Measurements from ENCODE around the gene LENG8.
"Not testable (repeated sequence)": the region's sequence is repeated elsewhere in the genome, so short reads cannot be mapped to it uniquely, and the experiment has no call there.

Gene LENG8

DNA sequence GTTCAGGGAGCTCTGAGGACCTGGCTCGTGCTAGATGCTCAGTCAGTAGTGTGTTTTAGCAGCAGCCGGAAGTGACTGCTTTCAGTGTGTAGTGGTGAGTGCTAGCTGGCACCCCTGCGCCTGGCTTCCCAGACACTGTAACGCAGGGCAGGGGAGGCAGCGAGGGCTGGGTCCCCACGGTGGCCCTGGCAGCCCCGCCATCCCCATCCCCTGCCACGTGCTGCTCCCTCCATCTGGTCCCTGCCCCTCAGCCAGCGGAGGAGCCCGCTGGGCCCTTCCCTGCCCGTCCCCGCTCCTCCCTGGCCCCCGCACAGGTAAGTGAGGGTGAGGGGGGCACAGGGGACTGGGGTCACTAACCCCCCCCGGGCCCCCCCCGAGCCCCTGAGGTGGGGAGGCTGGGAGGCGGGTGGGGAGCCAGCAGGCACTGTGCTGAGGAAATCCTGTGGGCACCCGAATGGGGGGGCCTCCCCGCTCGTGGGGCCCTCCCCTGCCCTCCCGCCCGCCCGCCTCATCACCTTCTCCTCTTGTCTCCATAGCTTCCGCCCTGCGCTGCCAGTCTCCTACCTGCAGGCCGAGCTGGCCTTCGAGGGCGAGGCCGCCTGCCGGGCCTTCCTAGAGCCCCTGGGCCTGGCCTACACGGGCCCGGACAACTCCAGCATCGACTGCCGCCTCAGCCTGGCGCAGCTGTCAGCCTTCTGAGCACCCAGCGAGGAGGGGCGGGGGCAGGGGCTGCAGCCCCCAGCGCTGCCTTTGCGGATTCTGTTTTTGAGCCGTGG lies 11.4 kb downstream of the LENG8 start:
- DNase-seq (ENCODE audit: low read depth in 2 of 3, low spot score in 1 of 3), result no peak

- no peak for DNase-seq (ENCODE audit: low read depth in 2 of 3, low spot score in 1 of 3)
Measured at GRCh38 chr19:54461210-54461609, 12.2 kb downstream of the LENG8 start.

GRCh38 chr19:54461613-54462012 lies 12.6 kb downstream of the LENG8 start:
- no peak for DNase-seq (ENCODE audit: low read depth in 2 of 3, low spot score in 1 of 3)

GRCh38 chr19:54462047-54462654 lies 13.2 kb downstream of the LENG8 start:
- no peak for DNase-seq (ENCODE audit: low read depth in 2 of 3, low spot score in 1 of 3)

DNA sequence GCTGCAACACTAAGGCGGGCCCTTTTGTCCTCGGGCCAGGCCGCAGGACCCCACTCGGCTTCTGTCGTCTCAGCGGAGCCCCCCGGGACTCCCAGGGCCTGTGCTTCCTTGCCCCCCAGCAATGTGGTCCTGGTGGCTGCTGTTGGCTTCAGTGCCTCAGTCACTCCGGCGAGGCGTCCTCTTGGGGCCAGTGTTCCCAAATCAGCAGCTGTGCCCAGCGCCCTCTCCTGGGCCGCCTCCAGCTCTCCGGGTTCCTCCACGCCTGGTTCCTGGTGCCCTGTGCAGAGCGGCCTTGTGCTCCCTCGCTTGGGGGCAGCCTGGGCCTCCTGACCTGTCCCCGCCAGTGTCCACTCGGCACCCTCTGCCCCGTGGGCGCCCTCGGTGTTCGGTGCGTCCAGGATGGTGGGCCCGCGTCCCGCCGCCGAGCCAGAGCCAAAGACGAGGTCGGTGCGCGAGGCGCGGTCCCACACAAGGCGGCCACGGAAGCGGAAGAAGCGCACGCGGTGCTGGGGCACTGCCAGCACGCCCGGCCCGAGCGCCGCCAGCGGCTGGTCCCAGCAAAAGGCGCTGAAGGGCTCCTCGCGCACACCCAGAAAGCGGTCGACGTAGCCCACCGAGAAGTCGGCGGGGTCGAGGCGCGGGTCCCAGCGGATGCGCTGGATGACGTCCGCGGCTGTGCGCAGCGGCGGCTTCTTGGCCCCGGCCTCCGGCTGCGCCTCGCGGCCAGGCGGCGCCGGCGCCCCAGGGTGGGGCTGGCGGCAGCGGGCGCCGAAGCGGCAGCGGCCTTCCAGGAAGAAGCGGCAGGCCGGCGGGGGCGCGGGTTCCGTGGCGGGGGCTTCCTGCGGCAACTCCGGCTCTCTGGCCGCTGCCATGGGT lies 13.9 kb downstream of the LENG8 start:
- peak; percentile 26 to 59 (median 36) for DNase-seq (ENCODE audit: low read depth in 2 of 3, low spot score in 1 of 3)

- DNase-seq (ENCODE audit: low read depth in 2 of 3, low spot score in 1 of 3), result peak; percentile 97 to 98 (median 98)
Measured at GRCh38 chr19:54463531-54464043, 14.6 kb downstream of the LENG8 start, which contains the start of gene LENG9. TSS of gene LENG9 (minus strand) at chr19:54463778. CDS start at chr19:54463526, 252 bp downstream.

DNA sequence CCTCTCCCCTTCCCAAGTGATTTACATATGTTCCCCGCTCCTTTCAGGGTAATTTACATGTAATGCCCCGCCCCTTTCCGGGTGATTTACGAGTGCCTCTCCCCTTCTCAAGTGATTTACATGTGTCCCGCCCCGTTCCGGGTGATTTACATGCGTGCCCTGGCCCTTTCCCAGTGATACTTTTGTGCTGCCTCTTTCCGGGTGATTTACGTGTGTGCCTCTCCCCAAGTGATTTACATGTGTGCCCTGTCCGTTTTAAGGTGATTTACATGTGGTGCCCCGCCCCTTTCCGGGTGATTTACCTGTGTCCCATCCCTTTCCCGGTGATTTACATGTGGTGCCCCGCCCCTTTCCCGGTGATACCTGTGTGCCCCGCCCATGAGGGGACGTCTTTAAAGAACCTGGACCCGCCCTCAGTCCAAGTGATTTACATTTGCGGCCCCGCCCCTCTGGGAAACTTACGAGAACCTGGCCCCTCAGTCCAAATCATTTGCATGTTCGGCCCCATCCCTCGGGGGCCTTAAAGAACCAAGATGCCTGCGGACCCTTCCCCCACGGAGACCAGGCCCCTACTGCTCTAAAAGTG lies 15.1 kb downstream of the LENG8 start:
- peak; percentile 81 to 88 (median 87) for DNase-seq (ENCODE audit: low read depth in 2 of 3, low spot score in 1 of 3)

DNA sequence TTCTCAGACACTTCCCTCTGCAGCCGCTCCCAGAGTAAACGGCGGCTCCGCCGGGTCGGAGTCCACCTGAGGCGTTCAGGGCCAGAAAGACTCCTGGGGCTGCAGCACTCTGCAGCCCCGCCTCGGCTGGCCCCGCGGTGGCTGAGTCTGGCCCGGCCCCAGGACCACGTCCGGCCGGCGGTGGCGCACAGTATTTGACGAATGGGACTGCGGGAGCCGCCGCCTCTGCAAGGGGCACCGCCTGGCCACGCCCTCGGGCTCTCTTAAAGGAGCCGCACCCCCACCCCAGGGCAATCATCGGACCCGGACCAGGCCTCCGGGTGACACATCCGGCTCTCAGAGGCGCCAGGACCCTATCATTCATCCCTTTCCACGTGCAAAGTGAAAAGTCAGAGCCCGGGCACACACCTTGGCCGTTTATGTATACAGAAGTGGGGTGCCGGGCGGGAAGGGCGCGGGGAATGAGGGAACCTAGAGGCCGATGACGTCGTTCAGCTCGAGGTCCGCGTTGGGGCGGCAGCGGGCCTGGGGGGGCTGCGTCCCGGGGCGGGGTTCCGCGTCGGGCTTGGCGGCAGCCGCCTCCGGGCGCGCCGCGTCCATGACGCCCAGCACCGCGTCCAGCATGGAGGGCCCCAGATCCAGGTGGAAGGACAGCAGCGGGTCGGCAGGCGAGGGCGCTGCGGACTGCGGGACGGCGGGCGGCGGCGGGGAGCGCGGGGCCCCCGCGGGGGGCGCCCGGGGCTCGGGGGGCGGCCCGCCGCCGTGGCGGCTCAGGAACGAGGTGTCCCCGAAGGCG lies 15.8 kb downstream of the LENG8 start:
- DNase-seq (ENCODE audit: low read depth in 2 of 3, low spot score in 1 of 3), result peak; percentile 72 to 82 (median 78)

- no peak for DNase-seq (ENCODE audit: low read depth in 2 of 3, low spot score in 1 of 3)
Measured at GRCh38 chr19:54465426-54466109, 16.6 kb downstream of the LENG8 start.

- not testable (repeated sequence) for DNase-seq (ENCODE audit: low read depth in 2 of 3, low spot score in 1 of 3)
Measured at GRCh38 chr19:54466110-54466480, 17.1 kb downstream of the LENG8 start.

DNA sequence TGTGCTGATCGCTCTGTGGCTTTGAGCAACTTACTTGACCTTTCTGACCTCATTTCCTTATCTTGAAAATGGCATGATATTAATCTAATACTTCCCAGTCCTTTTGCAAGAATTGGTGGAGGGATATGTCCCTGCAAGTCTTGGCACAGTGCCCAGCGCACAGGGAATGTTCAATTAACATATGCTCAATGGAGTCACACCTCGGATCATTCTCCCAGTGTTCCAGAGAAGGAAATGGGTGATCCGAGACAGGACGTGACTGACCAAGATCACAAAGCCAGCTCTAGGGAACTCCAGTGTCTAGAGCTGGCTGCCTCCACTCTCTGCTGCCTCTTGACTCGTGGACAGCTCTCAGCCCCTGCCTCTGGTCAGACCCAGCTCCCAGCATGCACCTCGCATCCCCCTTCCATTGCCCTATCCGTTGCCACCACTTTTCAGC lies 20.5 kb downstream of the LENG8 start:
- no peak for DNase-seq (ENCODE audit: low read depth in 2 of 3, low spot score in 1 of 3)

GRCh38 chr19:54470276-54470887 lies 21.4 kb downstream of the LENG8 start:
- DNase-seq (ENCODE audit: low read depth in 2 of 3, low spot score in 1 of 3), result no peak

DNA sequence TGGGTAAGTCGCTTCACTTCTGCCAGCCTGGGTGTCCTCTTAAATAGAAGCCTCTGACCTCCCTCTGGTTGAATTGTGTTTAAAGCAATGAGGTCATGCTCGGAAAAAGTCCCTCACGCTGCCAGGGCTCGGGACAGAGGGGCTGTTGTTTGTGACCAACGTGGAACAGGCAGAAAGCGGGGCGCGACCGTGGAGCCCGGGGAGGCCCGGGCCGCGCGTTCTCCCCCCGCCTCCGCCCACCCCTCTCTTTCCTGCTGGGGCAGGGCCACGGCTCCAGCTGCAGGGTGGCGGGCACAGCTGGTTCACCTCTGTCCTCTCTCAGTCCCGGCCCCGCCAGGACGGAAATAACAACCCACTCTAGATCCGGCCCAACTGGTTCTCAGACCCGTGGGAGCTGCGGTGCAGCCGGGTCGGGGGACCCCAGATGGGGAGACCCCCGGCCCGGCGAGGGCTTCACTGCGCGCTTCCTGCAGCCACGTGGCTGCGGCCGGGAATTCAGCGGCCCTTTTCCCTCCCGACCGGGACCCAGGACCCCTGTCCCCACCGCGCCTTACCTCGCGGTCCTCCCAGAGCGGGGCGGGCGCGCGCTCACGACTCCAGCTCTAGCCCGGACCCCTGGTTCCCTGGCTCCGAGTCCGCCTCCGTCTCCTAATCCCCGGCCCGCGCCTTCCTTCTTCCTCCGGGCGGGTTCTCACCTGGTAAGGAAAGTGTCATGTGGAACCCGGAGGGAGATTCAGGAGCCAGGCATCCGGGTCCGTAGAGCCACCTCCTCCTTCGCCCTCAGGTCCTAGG lies 22.2 kb downstream of the LENG8 start:
- DNase-seq (ENCODE audit: low read depth in 2 of 3, low spot score in 1 of 3), result no peak

GRCh38 chr19:54473071-54473891 lies 24.3 kb downstream of the LENG8 start, which contains the start of gene CDC42EP5:
TSS of gene CDC42EP5 (minus strand) at chr19:54473296. CDS start at chr19:54465547, 7,749 bp downstream.
- DNase-seq (ENCODE audit: low read depth in 2 of 3, low spot score in 1 of 3), result no peak

DNA sequence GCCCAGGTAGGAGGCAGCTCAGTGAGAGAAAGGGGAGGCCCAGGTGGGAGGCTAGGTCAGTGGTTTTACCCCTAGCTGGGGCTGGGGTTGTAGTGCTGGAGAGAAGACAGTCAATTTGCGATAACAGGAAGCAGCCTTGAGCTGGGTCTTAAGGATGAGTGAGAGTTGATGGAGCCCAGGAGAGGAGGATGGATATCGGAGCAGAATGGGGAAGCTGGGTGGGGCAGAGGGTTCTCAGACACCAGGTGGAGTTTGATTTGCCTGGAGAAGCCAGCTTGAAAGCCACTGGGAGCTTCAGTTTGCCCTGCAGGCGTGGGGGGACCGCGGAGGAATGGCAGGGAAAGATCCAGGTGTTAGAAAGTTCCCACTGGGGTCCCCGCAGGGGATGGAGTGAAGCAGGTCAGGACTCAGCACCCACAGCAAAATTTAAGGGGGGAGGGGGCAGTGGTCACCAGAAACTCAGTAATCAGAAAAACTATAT lies 24.9 kb downstream of the LENG8 start:
- no peak for DNase-seq (ENCODE audit: low read depth in 2 of 3, low spot score in 1 of 3)

GRCh38 chr19:54475706-54476105 lies 26.7 kb downstream of the LENG8 start:
- DNase-seq (ENCODE audit: low read depth in 2 of 3, low spot score in 1 of 3), result no peak

DNA sequence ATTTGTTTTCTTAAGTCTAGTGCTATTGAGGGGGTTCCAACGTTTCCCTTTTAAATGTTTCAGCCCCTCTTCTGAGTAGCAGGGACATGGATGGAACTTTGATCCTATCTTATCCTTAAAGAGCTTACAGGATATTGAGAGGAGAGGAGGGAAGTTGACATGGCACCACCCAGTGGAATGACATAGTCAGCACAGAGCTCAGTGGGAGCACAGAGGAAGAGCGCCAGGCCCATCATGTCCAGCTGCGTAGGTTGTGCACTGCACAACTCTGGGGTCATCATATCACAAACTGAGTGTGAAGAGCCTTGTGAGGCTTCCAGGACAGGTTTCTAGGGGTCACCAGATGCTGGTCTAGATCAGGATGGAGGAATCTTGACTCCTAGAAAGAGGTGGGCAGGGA lies 28.7 kb downstream of the LENG8 start:
- DNase-seq (ENCODE audit: low read depth in 2 of 3, low spot score in 1 of 3), result no peak

All from stimulated activated CD4-positive, alpha-beta T cell treated with anti-CD3 and anti-CD28 coated beads, Interleukin-12 subunit alpha, Interleukin-12 subunit beta, amount 100 ng/mL, for 48 hours (primary cell).